Measurements from ENCODE around the gene SLC30A3. TPM values are rescaled to one million over a fixed set of nuclear protein-coding genes. Genes with fewer than 3 reads are reported as not detected.
A peak's percentile ranks its signal among the peaks of the same experiment; 100 is the strongest.
"Not testable (repeated sequence)": the region's sequence is repeated elsewhere in the genome, so short reads cannot be mapped to it uniquely, and the experiment has no call there.

Gene SLC30A3
- total RNA-seq, 1 donor from 2014 or later, result not detected

DNA sequence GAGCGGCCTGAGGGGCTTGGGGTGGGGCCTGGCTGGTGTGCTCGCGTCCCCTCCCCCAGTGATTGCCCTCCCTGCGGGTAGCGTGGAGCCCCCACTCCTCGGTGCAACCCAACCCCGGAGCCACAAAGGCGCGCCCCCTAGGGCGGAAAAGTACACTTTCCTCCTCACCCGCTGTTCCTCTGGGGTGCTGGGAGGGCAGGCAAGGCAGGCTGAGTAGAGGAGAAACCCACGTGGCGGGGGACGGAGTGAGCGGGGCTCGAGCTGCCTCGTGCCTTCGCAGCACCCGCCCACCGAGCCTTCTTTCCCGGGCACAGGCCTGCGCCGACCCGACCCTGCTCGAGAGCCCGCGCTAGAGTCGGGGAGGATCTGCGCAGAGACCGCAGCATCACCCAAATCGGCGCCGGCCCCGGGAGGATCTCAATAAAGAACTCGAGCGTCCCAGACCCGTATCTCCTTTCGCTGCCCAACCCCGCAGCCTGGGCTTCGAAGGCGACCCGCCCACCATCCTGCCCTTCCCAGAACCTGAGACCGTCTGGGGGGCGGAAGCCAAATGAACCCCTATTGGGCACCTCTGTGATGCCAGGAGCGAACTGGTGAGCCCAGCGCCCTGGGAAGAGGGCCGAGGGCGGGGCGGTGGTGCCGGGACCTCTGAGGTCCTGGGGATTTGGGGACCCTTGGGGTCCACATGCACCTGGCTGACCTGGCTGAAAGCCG, 43.9 kb upstream of the SLC30A3 start:
- peak overlapping the region; percentile 21 for H3K4me3 ChIP-seq (ENCODE audit: low read depth, low read length)
- peak; percentile 10 for TF ChIP-seq CTCF (conservative IDR thresholded peaks at IDR 0.05; ENCODE audit: low read depth, low read length)
- DNase-seq (ENCODE audit: low read depth), result no peak

DNA sequence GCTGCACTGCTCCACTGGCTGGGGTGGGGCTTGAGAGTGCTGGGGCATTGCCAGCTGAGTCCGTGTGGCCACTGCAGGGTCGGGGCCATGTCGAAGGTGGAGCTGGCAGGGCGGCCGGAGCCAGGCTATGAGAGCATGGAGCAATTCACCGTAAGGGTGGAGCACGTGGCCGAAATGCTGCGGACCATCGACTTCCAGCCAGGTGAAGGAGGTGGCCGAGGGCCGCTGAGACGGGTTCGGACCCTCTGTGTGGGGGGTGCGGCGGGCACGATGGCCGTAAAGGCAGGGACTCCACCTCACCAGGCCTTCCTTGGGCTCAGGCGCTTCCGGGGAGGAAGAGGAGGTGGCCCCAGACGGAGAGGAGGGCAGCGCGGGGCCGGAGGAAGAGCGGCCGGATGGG, 43.3 kb upstream of the SLC30A3 start:
- DNase-seq (ENCODE audit: low read depth), result no peak
- TF ChIP-seq CTCF (conservative IDR thresholded peaks at IDR 0.05; ENCODE audit: low read depth, low read length), result no peak
- peak overlapping the region; percentile 21 for H3K4me3 ChIP-seq (ENCODE audit: low read depth, low read length)

DNA sequence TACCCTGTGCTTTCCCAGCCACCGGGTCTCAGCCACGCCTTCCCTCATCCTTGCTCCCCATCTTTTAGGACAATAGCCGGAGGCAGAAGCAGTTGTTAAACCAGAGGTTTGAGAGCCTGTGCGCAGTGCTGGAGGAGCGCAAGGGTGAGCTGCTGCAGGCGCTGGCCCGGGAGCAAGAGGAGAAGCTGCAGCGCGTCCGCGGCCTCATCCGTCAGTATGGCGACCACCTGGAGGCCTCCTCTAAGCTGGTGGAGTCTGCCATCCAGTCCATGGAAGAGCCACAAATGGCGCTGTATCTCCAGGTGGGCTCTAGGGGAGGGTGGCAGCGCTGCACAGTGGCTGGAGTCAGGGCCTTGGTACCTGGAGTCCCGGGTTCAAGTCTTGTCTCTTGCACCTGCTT, 42.7 kb upstream of the SLC30A3 start:
- no peak for TF ChIP-seq CTCF (conservative IDR thresholded peaks at IDR 0.05; ENCODE audit: low read depth, low read length)
- no peak for DNase-seq (ENCODE audit: low read depth)
- no peak overlapping the region for H3K4me3 ChIP-seq (ENCODE audit: low read depth, low read length)

DNA sequence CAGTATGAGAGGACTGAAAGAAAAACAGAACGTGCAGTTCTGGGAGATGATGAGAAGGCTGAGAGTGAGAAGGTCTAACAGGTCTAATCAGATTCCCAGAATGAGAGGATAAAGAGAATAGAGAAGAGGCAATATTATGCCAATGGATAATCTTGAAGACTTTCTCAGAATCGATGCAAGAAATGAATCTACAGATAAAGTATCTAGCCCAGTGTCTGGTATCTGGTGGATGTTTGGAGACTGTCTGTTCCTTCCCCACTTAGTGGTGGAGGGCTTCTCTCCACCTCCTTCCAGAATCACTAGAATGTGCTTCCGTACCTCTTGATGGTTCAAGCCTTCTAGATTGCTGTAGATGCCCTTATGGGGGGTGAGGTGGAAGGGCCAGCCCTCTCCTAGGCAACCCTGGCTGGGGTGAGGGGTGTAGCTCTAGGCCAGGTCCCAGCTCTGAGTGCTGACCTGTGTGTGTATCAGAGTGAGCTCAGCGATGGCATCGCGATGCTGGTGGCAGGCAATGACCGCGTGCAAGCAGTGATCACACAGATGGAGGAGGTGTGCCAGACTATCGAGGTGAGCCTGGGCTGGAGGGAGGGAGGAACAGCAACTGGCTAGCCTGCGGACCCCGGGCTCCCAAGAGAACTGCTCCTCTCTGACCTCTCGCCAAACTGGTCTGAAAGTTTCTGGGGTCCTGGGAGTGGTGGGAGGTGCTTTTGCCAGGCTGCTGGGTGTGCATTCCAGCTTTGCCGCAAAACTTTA, 41.8 kb upstream of the SLC30A3 start:
- no peak for DNase-seq (ENCODE audit: low read depth)

DNA sequence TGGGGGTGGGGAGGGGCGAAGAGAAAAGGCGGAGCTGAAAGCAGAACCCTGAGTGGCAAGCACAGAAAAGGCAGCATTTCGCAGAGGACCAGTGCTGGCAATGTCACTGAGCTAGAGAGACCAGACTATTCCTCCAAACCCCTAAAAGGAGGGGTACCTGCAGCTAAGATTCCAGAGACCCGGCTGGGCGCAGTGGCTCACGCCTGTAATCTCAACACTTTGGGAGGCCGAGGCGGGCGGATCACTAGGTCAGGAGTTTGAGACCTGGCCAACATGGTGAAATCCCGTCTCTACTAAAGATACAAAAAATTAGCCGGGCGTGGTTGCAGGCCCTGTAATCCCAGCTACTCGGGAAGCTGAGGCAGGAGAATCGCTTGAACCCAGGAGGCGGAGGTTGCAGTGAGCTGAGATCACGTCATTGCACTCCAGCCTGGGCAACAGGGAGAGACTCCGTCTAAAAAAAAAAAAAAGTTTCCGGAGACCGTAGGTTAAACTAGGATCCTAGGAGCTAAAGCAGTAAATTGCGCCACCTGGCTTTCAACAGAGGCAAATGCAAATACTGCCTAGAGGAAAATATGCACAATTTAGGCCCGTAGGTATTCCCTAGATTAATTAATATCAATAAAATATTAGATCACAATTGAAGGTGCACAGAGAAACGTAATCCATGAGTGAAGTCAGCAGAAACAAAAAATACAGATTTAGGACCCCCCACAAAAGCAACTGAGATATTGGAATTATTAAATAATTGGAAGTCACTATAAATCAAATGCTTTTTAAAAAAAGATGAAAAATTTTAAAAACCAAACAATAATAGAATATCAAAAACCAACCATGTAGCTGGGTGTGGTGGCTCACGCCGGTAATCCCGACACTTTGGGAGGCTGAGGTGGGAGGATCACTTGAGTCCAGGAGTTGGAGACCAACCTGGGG, 40.5 kb upstream of the SLC30A3 start:
- no peak for DNase-seq (ENCODE audit: low read depth)
- H3K4me3 ChIP-seq (ENCODE audit: low read depth, low read length), result peak overlapping the region; percentile 17
- peak; percentile 87 for TF ChIP-seq CTCF (conservative IDR thresholded peaks at IDR 0.05; ENCODE audit: low read depth, low read length)

More for the DNA sequence above, 41.8 kb upstream of the SLC30A3 start:
- no peak overlapping the region for H3K4me3 ChIP-seq (ENCODE audit: low read depth, low read length)
- no peak for TF ChIP-seq CTCF (conservative IDR thresholded peaks at IDR 0.05; ENCODE audit: low read depth, low read length)

DNA sequence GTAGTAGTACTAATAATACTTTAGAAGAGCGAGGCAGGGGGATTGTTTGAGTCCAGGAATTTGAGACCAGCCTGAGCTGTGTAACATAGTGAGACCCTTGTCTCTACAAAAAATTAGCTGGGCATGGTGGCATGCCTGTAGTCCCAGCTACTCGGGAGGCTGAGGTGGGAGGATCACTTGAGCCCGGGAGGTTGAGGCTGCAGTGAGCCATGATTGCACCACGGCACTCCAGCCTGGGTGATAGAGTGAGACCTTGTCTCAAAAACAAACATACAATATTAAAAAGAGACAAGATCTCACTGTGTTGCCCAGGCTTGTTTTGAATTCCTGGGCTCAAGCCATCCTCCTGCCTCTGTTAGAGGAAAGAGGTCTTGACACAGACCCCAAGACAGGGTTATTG, 37.8 kb upstream of the SLC30A3 start:
- H3K4me3 ChIP-seq (ENCODE audit: low read depth, low read length); DNase-seq (ENCODE audit: low read depth): not testable (repeated sequence)

Measured in epithelial cell of proximal tubule (primary cell).